GM18526 (cell line): Measurements from ENCODE around the gene AKR1D1.

Source experiments
- POLR2A ChIP-seq: IDR thresholded peaks from 3 replicates; pipeline ENCODE4 v1.6.1; 2011; ENCODE audit not compliant: insufficient read length; ENCODE audit errors: extremely low read depth

Gene AKR1D1

DNA sequence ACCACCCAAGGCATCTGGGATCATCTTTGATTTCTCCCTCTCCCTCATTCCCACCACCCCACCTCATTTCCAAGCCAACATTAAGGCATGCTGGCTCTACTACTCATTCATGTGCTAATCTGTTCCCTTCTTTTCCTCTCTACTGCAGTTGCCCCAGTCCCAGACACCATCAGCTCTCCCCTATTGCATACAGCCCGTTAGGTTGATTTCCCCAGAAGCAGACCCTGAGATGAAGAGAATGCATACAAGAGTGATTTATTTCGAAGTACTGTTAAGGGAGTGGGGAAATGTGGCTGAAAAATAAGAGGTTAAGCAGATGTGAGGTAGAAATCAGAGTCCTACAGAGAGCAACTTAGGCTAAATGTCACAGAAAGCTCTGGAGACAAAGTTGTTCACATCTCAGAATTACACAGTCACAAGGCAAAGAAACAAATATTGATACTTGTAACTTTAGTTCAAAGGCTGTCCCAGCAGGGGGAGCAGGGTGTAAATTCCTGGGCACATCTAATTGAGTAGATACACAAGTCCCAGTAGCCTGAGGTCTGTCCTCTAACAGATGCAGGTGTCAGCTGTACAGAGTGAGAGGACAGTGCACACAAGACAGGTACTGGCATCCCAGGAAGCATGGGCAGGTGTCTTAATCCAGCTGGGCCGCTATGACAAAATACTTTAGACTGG lies 20.9 kb downstream of the AKR1D1 start:
- TF ChIP-seq POLR2A = no peak

DNA sequence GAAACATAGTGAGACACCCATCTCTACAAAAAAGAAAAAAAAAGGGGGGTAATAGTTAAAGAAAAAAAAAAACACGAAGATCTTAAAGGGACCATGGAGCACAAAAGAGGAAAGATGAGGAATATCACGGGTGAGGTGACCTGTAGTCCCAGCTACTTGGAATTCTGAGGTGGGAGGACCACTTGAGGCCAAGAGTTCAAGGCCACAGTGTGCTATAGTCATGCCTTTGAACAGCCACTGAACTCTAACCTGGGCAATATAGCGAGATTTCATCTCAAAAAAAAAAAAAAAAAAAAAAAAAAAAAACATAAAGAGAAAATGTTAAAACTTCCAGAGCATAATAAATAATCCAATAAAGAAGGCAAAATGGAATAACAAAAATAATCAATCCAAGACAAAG lies 23.6 kb downstream of the AKR1D1 start:
- TF ChIP-seq POLR2A = no peak

DNA sequence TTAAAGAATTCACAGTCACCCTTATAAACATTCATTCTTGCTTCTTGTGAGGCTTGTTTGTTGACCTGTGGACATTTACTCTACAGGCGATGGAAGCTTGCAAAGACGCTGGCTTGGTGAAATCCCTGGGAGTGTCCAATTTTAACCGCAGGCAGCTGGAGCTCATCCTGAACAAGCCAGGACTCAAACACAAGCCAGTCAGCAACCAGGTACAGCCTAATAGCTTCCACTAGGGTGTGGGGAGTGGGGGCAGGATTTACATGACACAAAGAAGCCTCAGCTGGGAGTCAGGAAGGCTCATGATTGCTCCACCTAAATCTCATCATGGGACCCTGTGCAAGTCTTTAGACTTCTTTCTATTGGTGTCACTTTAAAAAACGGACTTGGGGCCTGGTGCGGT lies 29.0 kb downstream of the AKR1D1 start:
- no peak for TF ChIP-seq POLR2A

DNA sequence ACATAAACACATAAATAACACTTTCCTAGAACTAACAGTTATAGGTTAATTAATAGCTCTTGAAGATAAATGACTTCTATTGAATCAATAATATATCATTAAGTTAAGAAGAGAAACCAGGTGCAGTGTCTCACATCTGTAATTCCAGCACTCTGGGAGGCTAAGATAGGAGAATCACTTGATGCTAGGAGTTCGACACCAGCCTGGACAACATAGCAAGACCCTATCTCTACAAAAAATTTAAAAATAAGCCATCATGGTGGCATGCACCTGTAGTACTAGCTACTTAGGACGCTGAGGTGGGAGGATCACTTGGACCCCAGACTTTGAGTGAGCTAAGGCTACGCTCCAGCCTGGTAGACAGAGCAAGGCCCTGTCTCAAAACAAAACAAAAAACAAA lies 38.8 kb downstream of the AKR1D1 start:
- no peak for TF ChIP-seq POLR2A

DNA sequence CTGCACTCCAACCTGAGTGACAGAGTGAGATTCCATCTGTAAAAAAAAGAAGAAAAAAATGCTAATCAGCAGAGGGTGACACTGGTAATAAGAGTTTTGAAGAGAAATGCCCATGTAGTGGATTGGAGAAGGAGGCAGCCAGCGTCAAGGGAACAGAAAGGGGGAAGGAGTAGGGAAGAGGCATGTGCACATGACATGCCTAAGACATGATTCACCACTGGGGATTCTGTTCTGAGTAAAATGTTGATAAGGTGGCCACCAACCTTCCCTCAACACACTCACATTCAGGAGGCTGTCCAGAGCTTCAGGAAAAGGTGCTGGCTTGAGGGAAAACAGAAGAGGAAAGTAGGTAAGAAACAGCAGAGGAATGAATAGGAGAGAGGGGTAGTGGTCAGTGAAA lies 39.9 kb downstream of the AKR1D1 start:
- TF ChIP-seq POLR2A = no peak

DNA sequence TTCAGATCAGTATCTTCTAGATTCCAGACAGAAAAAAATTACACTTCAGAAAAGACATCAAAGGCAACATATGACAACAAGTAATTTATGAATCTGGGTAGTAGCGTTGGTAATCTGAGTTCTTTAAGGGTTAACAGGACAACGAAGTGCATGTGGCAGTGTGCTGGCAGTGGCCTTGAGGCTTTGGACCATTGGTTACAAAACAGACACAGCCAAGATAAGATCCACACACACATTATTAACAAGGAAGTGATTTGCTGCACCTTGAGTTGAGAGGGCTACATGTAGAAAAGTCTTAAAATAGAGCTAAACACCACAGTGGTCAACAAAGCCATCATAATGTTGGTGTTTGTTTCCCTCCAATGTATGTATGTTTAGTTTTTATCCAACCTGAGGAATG lies 40.6 kb downstream of the AKR1D1 start:
- no peak for TF ChIP-seq POLR2A

DNA sequence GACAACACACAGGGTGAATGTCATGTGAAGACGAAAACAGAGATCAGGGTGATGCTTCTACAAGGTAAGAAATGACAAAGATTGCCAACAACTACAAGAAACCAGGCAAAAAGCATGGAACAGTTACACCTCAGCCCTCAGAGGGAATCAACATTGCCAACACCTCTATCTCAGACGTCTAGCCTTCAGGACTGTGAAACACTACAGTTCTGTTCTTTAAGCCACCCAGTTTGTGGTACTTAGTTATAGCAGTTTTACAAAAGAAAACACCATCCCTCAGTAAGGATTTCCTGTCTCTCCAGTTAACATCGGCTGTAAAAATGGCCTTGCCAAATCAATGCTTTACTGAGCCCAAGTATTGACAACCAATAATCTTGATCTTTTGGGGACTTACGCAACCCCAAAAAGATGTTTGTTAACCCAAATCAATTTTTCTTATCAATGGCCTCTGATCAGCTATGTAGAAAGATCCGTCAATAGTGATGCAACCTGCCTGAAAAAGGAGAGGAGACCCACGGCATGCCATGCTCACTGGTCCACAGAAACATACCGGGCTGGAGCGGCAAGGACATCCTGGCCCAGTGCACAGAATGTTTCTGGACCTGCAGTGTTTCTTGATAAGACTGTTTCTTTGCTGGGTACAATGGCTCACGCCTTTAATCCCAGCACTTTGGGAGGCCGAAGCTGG lies 44.0 kb downstream of the AKR1D1 start:
- TF ChIP-seq POLR2A = no peak

DNA sequence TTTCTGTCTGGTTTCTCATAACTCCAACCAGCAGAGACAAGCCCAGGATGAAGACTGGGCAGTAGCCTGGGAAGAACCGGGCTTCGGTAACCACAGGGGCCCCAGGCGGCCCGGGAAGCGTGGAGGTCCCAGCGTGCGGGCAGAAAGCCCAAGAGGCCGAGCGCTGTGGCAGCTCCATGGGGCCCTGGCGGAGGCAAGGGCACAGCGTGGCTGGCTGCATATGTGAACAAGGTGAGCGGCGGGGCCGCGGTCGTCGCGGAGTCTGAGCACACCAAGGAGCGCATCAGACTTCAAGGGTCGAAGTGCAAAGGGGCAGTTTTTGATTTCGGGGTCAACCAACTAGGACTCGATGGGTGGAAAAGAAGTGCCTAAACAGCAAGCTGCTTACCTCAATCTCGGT lies 45.9 kb downstream of the AKR1D1 start:
- TF ChIP-seq POLR2A = no peak

DNA sequence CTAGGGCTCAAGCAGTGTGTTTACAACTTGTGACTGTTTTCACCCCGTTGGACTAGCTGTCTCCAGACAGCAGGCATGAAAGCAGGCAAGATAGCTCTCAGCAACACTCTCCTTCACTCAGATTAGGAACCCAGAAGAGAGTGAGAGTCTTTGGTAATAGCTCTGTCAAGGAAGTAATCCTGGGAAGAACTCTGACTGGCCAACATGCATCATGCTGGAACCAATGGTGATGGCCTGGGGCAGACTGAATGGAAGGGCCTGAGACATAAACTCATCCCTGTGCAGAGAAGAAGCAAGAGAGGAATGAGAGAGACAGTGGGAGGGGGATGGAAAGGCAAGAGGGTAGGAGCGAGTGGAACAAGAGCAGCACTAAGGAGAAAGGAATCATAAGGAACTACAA lies 48.9 kb downstream of the AKR1D1 start:
- no peak for TF ChIP-seq POLR2A

DNA sequence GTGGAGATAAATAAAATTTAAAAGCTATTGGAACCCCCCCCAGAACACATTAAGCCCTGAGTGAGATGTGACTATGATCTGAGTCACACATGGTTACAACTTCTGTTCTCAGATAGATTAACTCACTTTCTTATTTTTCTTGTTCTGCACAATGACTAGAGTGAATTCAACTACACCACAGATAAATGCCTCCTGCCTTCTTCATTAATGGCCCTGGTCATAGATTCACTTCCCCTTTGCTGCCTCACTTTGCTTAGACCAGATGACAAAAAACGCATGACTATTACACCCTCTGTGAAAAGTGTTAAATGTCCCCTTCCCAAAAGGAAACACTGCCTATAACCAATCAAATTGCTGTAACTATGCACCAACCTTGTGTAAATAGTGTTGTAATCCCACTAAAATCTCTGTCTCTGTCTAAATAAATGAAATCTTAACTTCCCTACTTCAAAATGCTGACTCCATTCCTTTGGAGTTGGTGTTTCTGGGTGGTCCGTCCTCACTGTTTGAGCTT lies 49.4 kb downstream of the AKR1D1 start:
- TF ChIP-seq POLR2A = no peak

DNA sequence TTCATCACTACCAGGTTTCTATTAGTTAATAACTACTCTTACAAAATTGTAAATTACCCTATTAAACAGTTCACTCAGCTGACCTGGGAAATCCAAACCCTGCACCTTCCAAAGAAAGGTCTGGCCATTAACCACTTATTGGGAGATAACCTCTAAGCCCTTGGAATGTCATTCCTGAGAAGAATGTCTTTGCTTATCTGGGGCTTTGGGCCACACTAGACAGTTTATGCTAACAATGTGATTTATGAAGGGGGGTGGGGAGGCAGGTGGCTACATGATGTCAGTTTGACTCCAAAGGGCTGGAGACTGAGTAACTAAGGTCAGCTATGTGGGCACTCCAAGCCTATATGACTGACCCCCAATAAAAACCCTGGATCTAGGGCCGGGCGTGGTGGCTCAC lies 50.7 kb downstream of the AKR1D1 start:
- TF ChIP-seq POLR2A = no peak

DNA sequence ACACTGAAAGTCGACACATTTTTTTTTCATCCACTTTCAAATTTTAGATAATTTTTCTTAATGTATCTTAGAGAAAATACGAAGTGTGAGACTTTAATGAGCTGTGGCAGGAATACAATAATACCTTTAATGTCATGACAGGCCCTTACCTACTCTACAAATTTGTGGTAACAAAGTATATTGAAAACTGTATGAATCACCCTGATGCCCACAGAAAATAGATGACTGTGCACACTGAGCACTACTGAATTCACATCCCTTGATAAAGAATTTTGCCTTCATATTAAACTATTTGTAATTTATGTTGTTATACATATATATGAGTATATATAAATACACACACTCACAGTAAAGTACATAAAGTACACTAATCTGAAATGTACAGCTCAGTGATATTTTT lies 51.7 kb downstream of the AKR1D1 start:
- TF ChIP-seq POLR2A = no peak

DNA sequence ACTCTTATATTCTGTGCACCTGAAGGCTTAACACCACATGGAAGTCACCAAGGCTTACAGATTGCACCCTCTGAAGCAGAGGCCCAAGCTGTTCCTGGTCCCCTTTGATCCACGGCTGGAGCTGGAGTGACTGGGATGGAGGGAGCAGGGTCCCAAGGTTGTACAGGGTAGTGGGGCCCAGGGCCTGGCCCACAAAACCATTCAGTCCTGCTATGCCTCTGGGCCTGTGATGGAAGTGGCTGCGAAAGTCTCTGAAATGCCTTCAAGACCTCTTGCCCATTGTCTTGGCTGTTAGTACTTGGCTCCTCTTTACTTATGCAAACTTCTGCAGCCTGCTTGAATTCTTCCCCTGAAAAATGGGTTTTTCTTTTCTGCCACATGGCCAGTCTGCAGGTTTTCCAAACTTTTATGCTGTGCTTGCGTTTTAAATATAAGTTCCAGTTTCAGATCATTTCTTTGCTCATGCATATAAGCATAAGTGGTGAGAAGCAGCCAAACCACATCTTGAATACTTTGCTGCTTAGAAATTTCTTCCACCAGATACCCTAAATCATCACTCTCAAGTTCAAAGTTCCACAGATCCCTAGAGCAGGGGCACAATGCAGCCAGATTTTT lies 53.4 kb downstream of the AKR1D1 start:
- TF ChIP-seq POLR2A = no peak

DNA sequence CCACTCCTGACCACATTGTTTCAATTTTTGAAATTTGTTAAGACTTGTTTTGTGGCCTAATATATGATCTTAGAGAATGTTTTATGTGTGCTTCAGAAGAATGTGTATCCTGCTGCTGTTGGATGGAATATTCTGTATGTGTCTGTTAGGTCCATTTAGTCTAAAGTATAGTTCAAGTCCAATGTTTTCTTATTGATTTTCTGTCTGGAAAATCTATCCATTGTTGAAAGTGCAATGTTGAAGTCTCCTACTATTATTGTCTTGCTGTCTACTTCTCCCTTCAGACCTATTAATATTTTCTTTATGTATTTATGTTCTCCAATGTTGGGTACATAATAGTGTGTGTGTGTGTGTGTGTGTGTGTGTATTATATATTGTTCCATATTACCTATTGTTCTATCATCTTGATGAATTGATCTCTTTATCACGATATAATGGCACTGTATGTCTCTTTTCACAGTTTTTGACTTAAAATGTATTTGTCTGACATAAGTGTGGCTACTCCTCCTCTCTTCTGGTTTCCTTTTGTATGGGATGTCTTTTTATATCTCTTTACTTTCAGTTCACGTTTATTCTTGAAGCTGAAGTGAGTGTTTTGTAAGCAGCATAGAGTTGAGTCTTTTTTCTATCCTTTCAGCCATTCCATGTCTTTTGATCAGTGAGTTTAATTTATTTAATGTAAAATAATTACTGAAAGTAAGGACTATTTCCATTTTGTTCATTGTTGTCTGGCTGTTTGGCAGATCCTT lies 61.3 kb downstream of the AKR1D1 start:
- no peak for TF ChIP-seq POLR2A

DNA sequence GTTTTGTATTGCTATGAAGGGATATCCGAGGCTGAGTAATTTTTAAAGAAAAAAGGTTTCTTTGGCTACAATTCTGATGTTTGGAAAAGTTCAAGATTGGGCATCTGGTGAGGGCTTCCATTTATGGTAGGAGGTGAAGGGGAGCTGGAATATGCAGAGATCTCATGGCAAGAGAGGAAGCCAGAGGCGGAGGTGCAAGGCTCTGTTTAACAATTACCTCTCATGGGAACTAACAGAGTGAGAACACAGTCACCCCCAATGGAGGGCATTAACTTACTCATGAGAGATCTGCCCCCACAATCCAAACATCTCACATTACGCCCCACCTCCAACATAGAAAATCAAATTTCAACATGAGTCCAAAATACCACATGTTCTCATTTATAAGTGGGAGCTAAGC lies 62.0 kb downstream of the AKR1D1 start:
- TF ChIP-seq POLR2A = no peak

DNA sequence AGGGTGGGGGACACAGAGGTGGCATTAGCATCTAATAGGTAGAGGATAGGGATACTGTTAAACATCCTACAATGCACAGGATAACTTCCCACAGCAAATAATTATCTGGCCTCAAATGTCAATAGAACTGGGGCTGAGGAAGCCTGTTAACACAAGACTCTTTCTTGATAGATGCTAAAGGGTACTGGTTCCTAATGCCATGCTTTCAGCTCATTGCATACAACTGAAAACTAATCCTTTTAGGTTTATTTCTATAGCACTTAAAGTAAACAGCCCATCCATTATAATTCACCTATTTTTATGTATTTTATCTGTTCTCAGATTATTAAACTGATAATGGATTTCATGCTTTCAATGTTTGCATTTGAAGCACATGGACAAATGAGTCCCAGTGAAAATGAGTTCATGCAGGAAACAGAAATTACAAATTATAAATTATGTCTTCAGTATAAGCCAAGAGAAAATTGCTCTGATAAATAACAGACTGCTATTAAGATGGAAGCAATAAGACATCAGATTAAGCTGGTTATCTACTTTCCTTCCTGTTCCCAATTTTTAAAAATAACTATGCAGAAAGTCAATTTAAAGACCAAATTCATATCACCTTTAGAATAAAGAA lies 66.4 kb downstream of the AKR1D1 start:
- no peak for TF ChIP-seq POLR2A

DNA sequence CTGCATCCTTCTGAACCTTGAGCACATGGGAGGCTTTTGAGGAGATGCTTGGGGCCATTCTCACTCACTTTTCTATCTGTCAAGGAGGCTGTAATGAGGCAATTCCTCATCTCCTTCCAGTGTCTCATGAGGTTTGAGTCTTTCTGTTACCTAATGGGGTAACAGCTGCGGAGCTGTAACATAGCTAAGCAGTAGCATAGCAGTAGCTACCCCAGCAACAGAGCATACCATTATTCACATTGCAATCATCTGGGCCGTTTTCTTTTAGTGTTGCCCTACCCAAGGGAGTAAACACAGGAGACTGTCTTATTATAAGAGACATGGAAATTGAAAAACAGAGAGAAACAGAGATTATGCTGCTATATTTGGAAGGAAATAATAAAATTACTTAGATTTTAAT lies 68.7 kb downstream of the AKR1D1 start:
- no peak for TF ChIP-seq POLR2A
